SK-N-SH treated with all-trans-retinoic acid at 6 μM for 48 hours (cell line): Measurements from ENCODE around the gene SYNE2.

Source experiments
- ATAC-seq: fragments of 200-7000 bp; cut with Tn5 transposase; 3 replicates; pipeline ENCODE4 v1.9.1; 2020; ENCODE audit warnings: mild to moderate bottlenecking, moderate library complexity
- ARNTL ChIP-seq: fragments of 450-650 bp; formaldehyde crosslinking; IDR thresholded peaks from 2 replicates; pipeline ENCODE4 v1.5.0; 2020; ENCODE audit warnings: low read depth, mild to moderate bottlenecking, moderate library complexity, borderline replicate concordance
- CSDC2 ChIP-seq: fragments of 250-450 bp; sonication (Bioruptor Pico); IDR thresholded peaks from 2 replicates; pipeline ENCODE4 v1.5.0; 2020; ENCODE audit warnings: mild to moderate bottlenecking, moderate library complexity
- ESRRG ChIP-seq: fragments of 250-450 bp; sonication (Bioruptor Pico); IDR thresholded peaks from 2 replicates; pipeline ENCODE4 v1.6.1; 2021; ENCODE audit warnings: mild to moderate bottlenecking
- GLIS3 ChIP-seq: fragments of 250-450 bp; sonication (Bioruptor Pico); IDR thresholded peaks from 2 replicates; pipeline ENCODE4 v1.5.0; 2020; ENCODE audit warnings: mild to moderate bottlenecking, moderate library complexity
- ISL1 ChIP-seq: fragments of 250-450 bp; sonication (Bioruptor Pico); IDR thresholded peaks from 2 replicates; pipeline ENCODE4 v2.1.2; 2022; ENCODE audit warnings: mild to moderate bottlenecking, moderate library complexity
- OSR1 ChIP-seq: fragments of 250-450 bp; sonication (Bioruptor Pico); IDR thresholded peaks from 2 replicates; pipeline ENCODE4 v1.8.0; 2022; ENCODE audit warnings: moderate library complexity, mild to moderate bottlenecking, inconsistent platforms
- PPARA ChIP-seq: fragments of 250-450 bp; sonication (Bioruptor Pico); IDR thresholded peaks from 2 replicates; pipeline ENCODE4 v1.5.0; 2020; ENCODE audit warnings: mild to moderate bottlenecking, borderline replicate concordance
- RARB ChIP-seq: fragments of 250-450 bp; sonication (Bioruptor Pico); IDR thresholded peaks from 2 replicates; pipeline ENCODE4 v1.8.0; 2021; ENCODE audit warnings: mild to moderate bottlenecking, moderate library complexity
- SNAI2 ChIP-seq: fragments of 250-450 bp; sonication (Bioruptor Pico); IDR thresholded peaks from 2 replicates; pipeline ENCODE4 v1.5.0; 2020; ENCODE audit warnings: mild to moderate bottlenecking, moderate library complexity
- TCF4 ChIP-seq: fragments of 250-450 bp; sonication (Bioruptor Pico); IDR thresholded peaks from 2 replicates; pipeline ENCODE4 v1.8.0; 2021; ENCODE audit warnings: mild to moderate bottlenecking, moderate library complexity, borderline replicate concordance
- TOX ChIP-seq: fragments of 250-450 bp; sonication (Bioruptor Pico); IDR thresholded peaks from 2 replicates; pipeline ENCODE4 v1.8.0; 2021; ENCODE audit warnings: mild to moderate bottlenecking, moderate library complexity, borderline replicate concordance
- ZC3H10 ChIP-seq: fragments of 250-450 bp; sonication (Bioruptor Pico); IDR thresholded peaks from 2 replicates; pipeline ENCODE4 v1.5.1; 2021; ENCODE audit warnings: mild to moderate bottlenecking, moderate library complexity
- ZFP3 ChIP-seq: fragments of 250-450 bp; sonication (Bioruptor Pico); IDR thresholded peaks from 2 replicates; pipeline ENCODE4 v1.5.0; 2020; ENCODE audit warnings: mild to moderate bottlenecking, moderate library complexity
- ZFP30 ChIP-seq: fragments of 450-650 bp; formaldehyde crosslinking; IDR thresholded peaks from 2 replicates; pipeline ENCODE4 v1.5.0; 2022; ENCODE audit warnings: mild to moderate bottlenecking, moderate library complexity
- ZNF565 ChIP-seq: fragments of 450-650 bp; formaldehyde crosslinking; conservative IDR thresholded peaks from 2 replicates; pipeline ENCODE4 v1.5.0; 2020; ENCODE audit warnings: low read depth, mild to moderate bottlenecking, moderate library complexity
- ZNF70 ChIP-seq: fragments of 450-650 bp; formaldehyde crosslinking; IDR thresholded peaks from 2 replicates; pipeline ENCODE4 v1.5.0; 2020; ENCODE audit warnings: mild to moderate bottlenecking, moderate library complexity
- ZNF8 ChIP-seq: fragments of 450-650 bp; formaldehyde crosslinking; IDR thresholded peaks from 2 replicates; pipeline ENCODE4 v1.5.0; 2020; ENCODE audit warnings: mild to moderate bottlenecking, moderate library complexity
- TF ChIP-seq, protein P1 (sequence below): fragments of 250-450 bp; sonication (Bioruptor Pico); IDR thresholded peaks from 2 replicates; pipeline ENCODE4 v1.8.0; 2020; ENCODE audit warnings: mild to moderate bottlenecking, moderate library complexity, borderline replicate concordance
- TF ChIP-seq, protein P2 (sequence below): fragments of 250-450 bp; sonication (Bioruptor Pico); IDR thresholded peaks from 2 replicates; pipeline ENCODE4 v1.5.1; 2021; ENCODE audit warnings: mild to moderate bottlenecking, moderate library complexity
- TF ChIP-seq, protein P3 (sequence below): fragments of 250-450 bp; sonication (Bioruptor Pico); IDR thresholded peaks from 2 replicates; pipeline ENCODE4 v1.5.1; 2020; ENCODE audit warnings: low read depth, mild to moderate bottlenecking, moderate library complexity
- TF ChIP-seq, protein P4 (sequence below): fragments of 250-450 bp; sonication (Bioruptor Pico); IDR thresholded peaks from 2 replicates; pipeline ENCODE4 v1.8.0; 2021; ENCODE audit warnings: low read depth, mild to moderate bottlenecking, moderate library complexity, borderline replicate concordance
- TF ChIP-seq, protein P5 (sequence below): fragments of 250-450 bp; sonication (Bioruptor Pico); IDR thresholded peaks from 2 replicates; pipeline ENCODE4 v1.5.0; 2020; ENCODE audit warnings: mild to moderate bottlenecking, moderate library complexity

The SYNE2 gene

GRCh38 chr14:64221391-64222003 lies 368.7 kb downstream of the SYNE2 start:
- ATAC-seq, result no peak
- TF ChIP-seq PPARA (CRISPR knock-in tag), result no peak

- ATAC-seq, result no peak
- TF ChIP-seq ZFP30 (CRISPR knock-in tag), result no peak
- no peak for TF ChIP-seq ZC3H10 (CRISPR knock-in tag)
- TF ChIP-seq TCF4 (CRISPR knock-in tag), result no peak
- TF ChIP-seq GLIS3 (CRISPR knock-in tag), result no peak
- TF ChIP-seq TOX (CRISPR knock-in tag), result no peak
- TF ChIP-seq, protein P1, sequence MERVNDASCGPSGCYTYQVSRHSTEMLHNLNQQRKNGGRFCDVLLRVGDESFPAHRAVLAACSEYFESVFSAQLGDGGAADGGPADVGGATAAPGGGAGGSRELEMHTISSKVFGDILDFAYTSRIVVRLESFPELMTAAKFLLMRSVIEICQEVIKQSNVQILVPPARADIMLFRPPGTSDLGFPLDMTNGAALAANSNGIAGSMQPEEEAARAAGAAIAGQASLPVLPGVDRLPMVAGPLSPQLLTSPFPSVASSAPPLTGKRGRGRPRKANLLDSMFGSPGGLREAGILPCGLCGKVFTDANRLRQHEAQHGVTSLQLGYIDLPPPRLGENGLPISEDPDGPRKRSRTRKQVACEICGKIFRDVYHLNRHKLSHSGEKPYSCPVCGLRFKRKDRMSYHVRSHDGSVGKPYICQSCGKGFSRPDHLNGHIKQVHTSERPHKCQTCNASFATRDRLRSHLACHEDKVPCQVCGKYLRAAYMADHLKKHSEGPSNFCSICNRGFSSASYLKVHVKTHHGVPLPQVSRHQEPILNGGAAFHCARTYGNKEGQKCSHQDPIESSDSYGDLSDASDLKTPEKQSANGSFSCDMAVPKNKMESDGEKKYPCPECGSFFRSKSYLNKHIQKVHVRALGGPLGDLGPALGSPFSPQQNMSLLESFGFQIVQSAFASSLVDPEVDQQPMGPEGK (CRISPR knock-in tag), result no peak
- TF ChIP-seq CSDC2, result no peak
- no peak for TF ChIP-seq OSR1
- TF ChIP-seq ISL1, result no peak
- TF ChIP-seq, protein P2, sequence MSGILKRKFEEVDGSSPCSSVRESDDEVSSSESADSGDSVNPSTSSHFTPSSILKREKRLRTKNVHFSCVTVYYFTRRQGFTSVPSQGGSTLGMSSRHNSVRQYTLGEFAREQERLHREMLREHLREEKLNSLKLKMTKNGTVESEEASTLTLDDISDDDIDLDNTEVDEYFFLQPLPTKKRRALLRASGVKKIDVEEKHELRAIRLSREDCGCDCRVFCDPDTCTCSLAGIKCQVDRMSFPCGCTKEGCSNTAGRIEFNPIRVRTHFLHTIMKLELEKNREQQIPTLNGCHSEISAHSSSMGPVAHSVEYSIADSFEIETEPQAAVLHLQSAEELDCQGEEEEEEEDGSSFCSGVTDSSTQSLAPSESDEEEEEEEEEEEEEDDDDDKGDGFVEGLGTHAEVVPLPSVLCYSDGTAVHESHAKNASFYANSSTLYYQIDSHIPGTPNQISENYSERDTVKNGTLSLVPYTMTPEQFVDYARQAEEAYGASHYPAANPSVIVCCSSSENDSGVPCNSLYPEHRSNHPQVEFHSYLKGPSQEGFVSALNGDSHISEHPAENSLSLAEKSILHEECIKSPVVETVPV (CRISPR knock-in tag), result no peak
- TF ChIP-seq, all 23 proteins: peak for 0
Observed at GRCh38 chr14:64225151-64225757, 372.4 kb downstream of the SYNE2 start.

DNA sequence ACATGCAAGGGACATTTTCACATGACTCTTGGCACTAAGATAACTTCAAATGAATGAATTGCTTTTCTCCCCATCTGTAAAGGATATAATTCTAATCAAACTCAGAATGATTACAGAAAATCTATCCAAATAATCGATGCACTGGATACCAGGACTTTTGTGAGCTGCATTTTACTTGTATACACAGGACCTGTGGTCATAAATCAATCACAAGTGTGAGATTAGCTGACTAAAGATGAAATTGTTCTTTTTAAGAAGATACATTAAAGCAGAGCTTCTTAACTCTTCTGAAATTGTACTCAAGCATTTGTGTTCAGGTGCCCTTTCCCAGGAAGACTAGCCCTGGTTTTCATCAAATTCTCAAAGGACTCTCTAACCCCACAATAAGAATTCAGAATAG lies 375.1 kb downstream of the SYNE2 start:
- no peak for ATAC-seq

More for the DNA sequence above, 375.1 kb downstream of the SYNE2 start:
- no peak for TF ChIP-seq ARNTL (CRISPR knock-in tag)
- TF ChIP-seq, protein P3, sequence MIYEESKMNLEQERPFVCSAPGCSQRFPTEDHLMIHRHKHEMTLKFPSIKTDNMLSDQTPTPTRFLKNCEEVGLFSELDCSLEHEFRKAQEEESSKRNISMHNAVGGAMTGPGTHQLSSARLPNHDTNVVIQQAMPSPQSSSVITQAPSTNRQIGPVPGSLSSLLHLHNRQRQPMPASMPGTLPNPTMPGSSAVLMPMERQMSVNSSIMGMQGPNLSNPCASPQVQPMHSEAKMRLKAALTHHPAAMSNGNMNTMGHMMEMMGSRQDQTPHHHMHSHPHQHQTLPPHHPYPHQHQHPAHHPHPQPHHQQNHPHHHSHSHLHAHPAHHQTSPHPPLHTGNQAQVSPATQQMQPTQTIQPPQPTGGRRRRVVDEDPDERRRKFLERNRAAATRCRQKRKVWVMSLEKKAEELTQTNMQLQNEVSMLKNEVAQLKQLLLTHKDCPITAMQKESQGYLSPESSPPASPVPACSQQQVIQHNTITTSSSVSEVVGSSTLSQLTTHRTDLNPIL, result no peak
- no peak for TF ChIP-seq TCF4 (CRISPR knock-in tag)
- TF ChIP-seq, protein P1 (CRISPR knock-in tag), result no peak
- TF ChIP-seq RARB (CRISPR knock-in tag), result no peak
- no peak for TF ChIP-seq ZNF70 (CRISPR knock-in tag)
- TF ChIP-seq SNAI2 (CRISPR knock-in tag), result no peak
- TF ChIP-seq OSR1, result no peak
- no peak for TF ChIP-seq ZC3H10 (CRISPR knock-in tag)
- TF ChIP-seq GLIS3 (CRISPR knock-in tag), result no peak
- TF ChIP-seq ESRRG, result no peak
- TF ChIP-seq TOX (CRISPR knock-in tag), result no peak
- TF ChIP-seq ZFP30 (CRISPR knock-in tag), result no peak
- TF ChIP-seq ZNF8, result no peak
- TF ChIP-seq ZNF565 (CRISPR knock-in tag), result no peak
- TF ChIP-seq, protein P4, sequence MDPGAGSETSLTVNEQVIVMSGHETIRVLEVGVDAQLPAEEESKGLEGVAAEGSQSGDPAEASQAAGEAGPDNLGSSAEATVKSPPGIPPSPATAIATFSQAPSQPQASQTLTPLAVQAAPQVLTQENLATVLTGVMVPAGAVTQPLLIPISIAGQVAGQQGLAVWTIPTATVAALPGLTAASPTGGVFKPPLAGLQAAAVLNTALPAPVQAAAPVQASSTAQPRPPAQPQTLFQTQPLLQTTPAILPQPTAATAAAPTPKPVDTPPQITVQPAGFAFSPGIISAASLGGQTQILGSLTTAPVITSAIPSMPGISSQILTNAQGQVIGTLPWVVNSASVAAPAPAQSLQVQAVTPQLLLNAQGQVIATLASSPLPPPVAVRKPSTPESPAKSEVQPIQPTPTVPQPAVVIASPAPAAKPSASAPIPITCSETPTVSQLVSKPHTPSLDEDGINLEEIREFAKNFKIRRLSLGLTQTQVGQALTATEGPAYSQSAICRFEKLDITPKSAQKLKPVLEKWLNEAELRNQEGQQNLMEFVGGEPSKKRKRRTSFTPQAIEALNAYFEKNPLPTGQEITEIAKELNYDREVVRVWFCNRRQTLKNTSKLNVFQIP, result no peak
- no peak for TF ChIP-seq PPARA (CRISPR knock-in tag)
- TF ChIP-seq, protein P5, sequence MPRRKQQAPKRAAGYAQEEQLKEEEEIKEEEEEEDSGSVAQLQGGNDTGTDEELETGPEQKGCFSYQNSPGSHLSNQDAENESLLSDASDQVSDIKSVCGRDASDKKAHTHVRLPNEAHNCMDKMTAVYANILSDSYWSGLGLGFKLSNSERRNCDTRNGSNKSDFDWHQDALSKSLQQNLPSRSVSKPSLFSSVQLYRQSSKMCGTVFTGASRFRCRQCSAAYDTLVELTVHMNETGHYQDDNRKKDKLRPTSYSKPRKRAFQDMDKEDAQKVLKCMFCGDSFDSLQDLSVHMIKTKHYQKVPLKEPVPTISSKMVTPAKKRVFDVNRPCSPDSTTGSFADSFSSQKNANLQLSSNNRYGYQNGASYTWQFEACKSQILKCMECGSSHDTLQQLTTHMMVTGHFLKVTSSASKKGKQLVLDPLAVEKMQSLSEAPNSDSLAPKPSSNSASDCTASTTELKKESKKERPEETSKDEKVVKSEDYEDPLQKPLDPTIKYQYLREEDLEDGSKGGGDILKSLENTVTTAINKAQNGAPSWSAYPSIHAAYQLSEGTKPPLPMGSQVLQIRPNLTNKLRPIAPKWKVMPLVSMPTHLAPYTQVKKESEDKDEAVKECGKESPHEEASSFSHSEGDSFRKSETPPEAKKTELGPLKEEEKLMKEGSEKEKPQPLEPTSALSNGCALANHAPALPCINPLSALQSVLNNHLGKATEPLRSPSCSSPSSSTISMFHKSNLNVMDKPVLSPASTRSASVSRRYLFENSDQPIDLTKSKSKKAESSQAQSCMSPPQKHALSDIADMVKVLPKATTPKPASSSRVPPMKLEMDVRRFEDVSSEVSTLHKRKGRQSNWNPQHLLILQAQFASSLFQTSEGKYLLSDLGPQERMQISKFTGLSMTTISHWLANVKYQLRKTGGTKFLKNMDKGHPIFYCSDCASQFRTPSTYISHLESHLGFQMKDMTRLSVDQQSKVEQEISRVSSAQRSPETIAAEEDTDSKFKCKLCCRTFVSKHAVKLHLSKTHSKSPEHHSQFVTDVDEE (CRISPR knock-in tag), result no peak
- no peak for TF ChIP-seq ZFP3
- TF ChIP-seq, protein P2 (CRISPR knock-in tag), result no peak
- TF ChIP-seq, all 23 proteins: peak for 0
